Tibial artery (tissue), 4 donors: ENCODE data around the gene SH2D6.

ENCODE experiments used
- DNase-seq, 2 donors: peaks; one replicate each; pipeline ENCODE4 v3.0.0-alpha.2; 2019
- H3K27ac ChIP-seq, 2 donors: fragments of 200-600 bp; sonication (generic) in 1 of 2; 1 replicate in 1 of 2; 2 replicates in 1 of 2; pipeline ENCODE4 v1.5.1; 2018 to 2019; ENCODE audit warnings: mild to moderate bottlenecking in 1 of 2
- H3K27me3 ChIP-seq, 2 donors: fragments of 200-600 bp; sonication (generic) in 1 of 2; one replicate each; pipeline versions ENCODE4 v1.5.1 to v1.6.0; 2016 to 2019
- H3K36me3 ChIP-seq, 3 donors: fragments of 200-600 bp; sonication (generic) in 2 of 3; one replicate each; pipeline ENCODE4 v1.5.1; 2016 to 2019; ENCODE audit warnings: mild to moderate bottlenecking in 2 of 3
- H3K4me1 ChIP-seq, 4 donors: fragments of 200-600 bp; sonication (generic) in 2 of 4; 1 replicate in 3 of 4; 2 replicates in 1 of 4; pipeline ENCODE4 v1.5.1; 2016 to 2019
- H3K4me3 ChIP-seq, 2 donors: fragments of 200-600 bp; sonication (generic) in 1 of 2; 1 replicate in 1 of 2; 2 replicates in 1 of 2; pipeline ENCODE4 v1.5.1; 2018 to 2019; ENCODE audit warnings: mild to moderate bottlenecking in 2 of 2
- H3K9me3 ChIP-seq, 3 donors: fragments of 200-600 bp; sonication (generic) in 1 of 3; one replicate each; pipeline ENCODE4 v1.5.1; 2016 to 2019
- CTCF ChIP-seq, 2 experiments: fragments of 200-600 bp in 1 of 2; fragments of 450-650 bp in 1 of 2; IDR thresholded peaks; one replicate each; pipeline ENCODE4 v1.5.1; 2017 to 2019; ENCODE audit warnings: antibody characterized with exemption in 2 of 2, mild to moderate bottlenecking in 1 of 2, moderate library complexity in 1 of 2
- intact Hi-C: fragments of 100-400 bp; cut with DNase I; formaldehyde crosslinking; loops from one replicate; pipeline ENCODE4 v1.15.0; 2023; ENCODE audit warnings: low total_unique reads

The SH2D6 gene

GRCh38 chr2:85453571-85453970 is 35.1 kb downstream of the SH2D6 start:
- Histone ChIP-seq H3K4me3 (no peak overlapping the region), H3K27me3 (no peaks in the 10 kb centered on the region), H3K9me3 (no peaks in the 10 kb centered on the region), H3K36me3 (no peaks in the 10 kb centered on the region), H3K27ac (no peak overlapping the region), H3K4me1 (no peaks in the 10 kb centered on the region)
- no peak for TF ChIP-seq CTCF (IDR thresholded peaks at IDR 0.05)
- intact Hi-C loops = no loop called here
- DNase-seq = no peak

GRCh38 chr2:85455552-85456090 is 37.1 kb downstream of the SH2D6 start:
- intact Hi-C loops = no loop called here
- no peaks in the 10 kb centered on the region for H3K9me3 ChIP-seq
- no peaks in the 10 kb centered on the region for H3K4me1 ChIP-seq
- no peaks in the 10 kb centered on the region for H3K36me3 ChIP-seq
- no peak for TF ChIP-seq CTCF (IDR thresholded peaks at IDR 0.05)
- H3K27me3 ChIP-seq = no peaks in the 10 kb centered on the region
- H3K27ac ChIP-seq = no peak overlapping the region
- no peak for DNase-seq
- no peak overlapping the region for H3K4me3 ChIP-seq

GRCh38 chr2:85457043-85457442 is 38.5 kb downstream of the SH2D6 start:
- intact Hi-C loops = no loop called here
- no peak for TF ChIP-seq CTCF (IDR thresholded peaks at IDR 0.05)
- no peak overlapping the region for H3K4me3 ChIP-seq
- no peaks in the 10 kb centered on the region for H3K9me3 ChIP-seq
- no peaks in the 10 kb centered on the region for H3K27me3 ChIP-seq
- H3K36me3 ChIP-seq = no peaks in the 10 kb centered on the region
- H3K27ac ChIP-seq = no peak overlapping the region
- H3K4me1 ChIP-seq = no peaks in the 10 kb centered on the region
- no peak for DNase-seq

- H3K4me1 ChIP-seq = no peaks in the 10 kb centered on the region
- no peak for TF ChIP-seq CTCF (IDR thresholded peaks at IDR 0.05)
- H3K27me3 ChIP-seq = no peaks in the 10 kb centered on the region
Observed at GRCh38 chr2:85457877-85458316, 39.4 kb downstream of the SH2D6 start.

GRCh38 chr2:85458601-85459563 is 40.4 kb downstream of the SH2D6 start:
- intact Hi-C loops = no loop called here
- no peak overlapping the region for H3K27ac ChIP-seq
- no peaks in the 10 kb centered on the region for H3K9me3 ChIP-seq
- no peaks in the 10 kb centered on the region for H3K27me3 ChIP-seq
- H3K4me1 ChIP-seq = no peaks in the 10 kb centered on the region
- H3K4me3 ChIP-seq = no peak overlapping the region
- no peak for TF ChIP-seq CTCF (IDR thresholded peaks at IDR 0.05)
- H3K36me3 ChIP-seq = no peaks in the 10 kb centered on the region
- DNase-seq = no peak

More at GRCh38 chr2:85457877-85458316, 39.4 kb downstream of the SH2D6 start:
- Histone ChIP-seq H3K9me3 (no peaks in the 10 kb centered on the region), H3K4me3 (no peak overlapping the region), H3K36me3 (no peaks in the 10 kb centered on the region), H3K27ac (no peak overlapping the region)
- DNase-seq = no peak
- intact Hi-C loops = no loop called here
